Mucosa of descending colon (tissue), 3 donors: ENCODE data around the gene FUOM. TPM values are rescaled to one million over a fixed set of nuclear protein-coding genes. Genes with fewer than 3 reads are reported as not detected.

Experiments used
- ATAC-seq: fragments of 200-7000 bp; cut with Tn5 transposase; one replicate; pipeline ENCODE4 v1.9.1; 2020; ENCODE audit warnings: mild to moderate bottlenecking, moderate library complexity
- DNase-seq, 3 donors: peaks; one replicate each; pipeline ENCODE4 v3.0.0-alpha.2; 2020
- H3K36me3 ChIP-seq: fragments of 200-600 bp; one replicate; pipeline ENCODE4 v1.8.0; 2021; ENCODE audit warnings: low read depth, mild to moderate bottlenecking
- H3K4me1 ChIP-seq: fragments of 200-600 bp; one replicate; pipeline ENCODE4 v1.8.0; 2021; ENCODE audit warnings: low read depth, mild to moderate bottlenecking
- H3K4me3 ChIP-seq: fragments of 200-600 bp; one replicate; pipeline ENCODE4 v1.8.0; 2021; ENCODE audit warnings: mild to moderate bottlenecking
- H3K9me3 ChIP-seq: fragments of 200-600 bp; one replicate; pipeline ENCODE4 v1.8.0; 2021; ENCODE audit warnings: mild to moderate bottlenecking
- CTCF ChIP-seq: fragments of 200-600 bp; IDR thresholded peaks from one replicate; pipeline ENCODE4 v1.8.0; 2022; ENCODE audit warnings: antibody characterized with exemption, mild to moderate bottlenecking
- intact Hi-C, 2 donors: fragments of 100-400 bp; cut with DNase I in 1 of 2; cut with micrococcal nuclease in 1 of 2; formaldehyde crosslinking; loops; one replicate each; pipeline versions ENCODE4 v1.11.0 to v1.11.1; 2022; cut with DNase I, micrococcal nuclease
- total RNA-seq, 3 donors: library from RNA; stranded (reverse); fragmentation: NEBNext Ultra II Directional in 2 of 3; extraction: Animal tissue kit (Norgen Biotek cat#: 25700) in 2 of 3; gene quantifications; one replicate each; pipeline versions ENCODE4 v1.2.1 to v1.2.4, GENCODE V29; 2021 to 2023
- donor health status: DM: no; HTN: no; CAD: no; lungs with moderate emphysema.
- donor health status: DM: no; HTN: no; CAD: no.
- donor health status: DM: no; HTN: yes; CAD: no.

FUOM gene
- total RNA-seq, 3 donors from 2014 or later = 13.5 to 22.2 (median 18.8) TPM

GRCh38 chr10:133356549-133357284, 1.1 kb downstream of the FUOM start:
- no peak for DNase-seq
- no peak overlapping the region for H3K4me3 ChIP-seq
- TF ChIP-seq CTCF = no peak
- peak; percentile 1 for ATAC-seq
- peaks cover 13% of the 10 kb centered on the region for H3K4me1 ChIP-seq
- no peaks in the 10 kb centered on the region for H3K36me3 ChIP-seq
- intact Hi-C loops = no loop called here
- no peaks in the 10 kb centered on the region for H3K9me3 ChIP-seq

GRCh38 chr10:133355991-133356390, 1.8 kb downstream of the FUOM start:
- TF ChIP-seq CTCF = no peak
- no peaks in the 10 kb centered on the region for H3K9me3 ChIP-seq
- no peaks in the 10 kb centered on the region for H3K36me3 ChIP-seq
- DNase-seq (no peak), ATAC-seq (no peak)
- peaks cover 13% of the 10 kb centered on the region for H3K4me1 ChIP-seq
- no peak overlapping the region for H3K4me3 ChIP-seq
- intact Hi-C loops = no loop called here

- intact Hi-C loops = no loop called here
- TF ChIP-seq CTCF = no peak
- DNase-seq (no peak), ATAC-seq (no peak)
- Histone ChIP-seq H3K4me3 (no peak overlapping the region), H3K4me1 (peaks cover 10% of the 10 kb centered on the region), H3K36me3 (no peaks in the 10 kb centered on the region), H3K9me3 (no peaks in the 10 kb centered on the region)
These were observed 2.6 kb downstream of the FUOM start for GRCh38 chr10:133355266-133355665.

GRCh38 chr10:133354672-133355240, 3.1 kb downstream of the FUOM start:
- ATAC-seq (no peak), DNase-seq (no peak)
- Histone ChIP-seq H3K4me1 (peaks cover 9% of the 10 kb centered on the region), H3K9me3 (no peaks in the 10 kb centered on the region), H3K4me3 (no peak overlapping the region), H3K36me3 (no peaks in the 10 kb centered on the region)
- intact Hi-C loops = no loop called here
- TF ChIP-seq CTCF = no peak

- no peak for TF ChIP-seq CTCF
- H3K36me3 ChIP-seq = no peaks in the 10 kb centered on the region
- H3K9me3 ChIP-seq = no peaks in the 10 kb centered on the region
- H3K4me3 ChIP-seq = no peak overlapping the region
- DNase-seq = peak in 1 of 3 donors; percentile 26
- peaks cover 9% of the 10 kb centered on the region for H3K4me1 ChIP-seq
- ATAC-seq = no peak
- intact Hi-C loops = no loop called here
These were observed 3.7 kb downstream of the FUOM start for GRCh38 chr10:133353988-133354605.
